Ecto neural progenitor cell (in vitro differentiated cells): ENCODE measurements around the gene PAIP2.

Experiments used
- DNase-seq: peaks from one replicate; pipeline ENCODE4 v3.0.0-alpha.2; 2018; ENCODE audit warnings: low spot score

PAIP2 gene

GRCh38 chr5:139410993-139411828 lies 69.6 kb downstream of the PAIP2 start:
- no peak for DNase-seq

- DNase-seq = no peak
These were observed 71.5 kb downstream of the PAIP2 start for GRCh38 chr5:139413153-139413552.

- no peak for DNase-seq
These were observed 72.3 kb downstream of the PAIP2 start for GRCh38 chr5:139413963-139414362.

- DNase-seq = no peak
These were observed 73.0 kb downstream of the PAIP2 start for GRCh38 chr5:139414581-139415130.

- no peak for DNase-seq
These were observed 73.7 kb downstream of the PAIP2 start for GRCh38 chr5:139415221-139415861.

DNA sequence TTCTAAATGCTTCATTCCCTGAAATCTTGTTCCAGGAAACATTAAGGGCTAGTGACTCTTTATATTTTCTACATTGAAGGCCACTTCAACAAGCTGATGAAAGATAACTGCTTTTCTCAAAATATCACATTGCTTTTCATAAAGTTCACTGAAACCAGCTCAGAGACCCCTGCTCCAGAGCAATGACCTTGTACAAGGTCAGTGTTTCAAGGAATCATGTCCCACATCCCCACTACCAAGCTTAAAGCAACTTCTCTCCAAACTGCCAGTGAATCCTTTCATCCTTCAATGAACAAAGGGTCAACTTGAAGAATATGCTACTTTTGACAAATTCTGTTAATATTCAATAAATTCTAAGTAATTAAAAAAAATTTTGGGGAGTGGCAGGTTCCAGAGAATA lies 74.2 kb downstream of the PAIP2 start:
- no peak for DNase-seq

- DNase-seq = no peak
These were observed 75.0 kb downstream of the PAIP2 start for GRCh38 chr5:139416651-139417050.

DNA sequence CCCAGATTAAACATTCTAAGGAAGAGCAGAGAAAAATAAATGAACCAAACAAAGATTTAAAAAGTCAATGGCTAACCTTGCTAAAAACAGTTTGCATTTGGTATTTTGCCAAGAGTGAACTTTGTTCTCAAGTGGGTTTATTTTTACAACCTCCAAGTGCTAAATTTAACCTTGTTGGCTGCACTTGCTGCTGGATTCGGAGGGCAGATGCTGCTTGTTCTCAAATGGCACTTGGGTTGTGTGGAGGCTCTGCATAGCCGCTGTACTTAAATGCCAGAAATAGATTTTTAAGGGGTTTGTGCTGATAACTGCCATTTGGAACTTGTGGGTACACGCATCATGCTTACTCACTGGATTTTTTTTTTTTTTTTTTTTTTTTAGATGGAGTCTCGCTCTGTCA lies 75.6 kb downstream of the PAIP2 start:
- no peak for DNase-seq

DNA sequence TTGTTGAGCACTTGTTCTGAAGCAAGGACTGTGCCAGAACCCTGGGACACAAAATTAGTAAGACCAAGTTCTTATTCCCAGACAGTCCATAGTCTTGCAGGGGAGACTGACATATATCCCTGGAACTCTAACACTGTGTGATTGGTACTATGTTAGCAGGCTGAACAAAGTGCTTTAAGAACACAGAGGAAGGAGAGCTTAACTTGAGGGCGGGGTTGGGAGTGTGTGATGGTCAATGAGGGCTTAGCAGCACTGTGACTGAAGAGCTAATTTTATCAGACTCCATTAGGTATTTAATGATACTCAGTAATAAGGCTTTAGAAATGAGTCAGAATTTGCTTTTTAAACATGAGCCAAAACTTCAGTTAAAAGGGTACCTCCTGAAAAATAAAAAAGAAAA lies 77.1 kb downstream of the PAIP2 start:
- no peak for DNase-seq
